Erythroblast (primary cell): ENCODE measurements around the gene KRT36.

Experiments
- GATA1 ChIP-seq: IDR thresholded peaks from 2 replicates; pipeline ENCODE4 v1.6.1; 2011; ENCODE audit warnings: low read depth, mild to moderate bottlenecking, control low read depth, low read length, moderate library complexity
- POLR2A ChIP-seq: IDR thresholded peaks from 2 replicates; pipeline ENCODE4 v1.6.1; 2011; ENCODE audit warnings: mild to moderate bottlenecking, low read length

DNA sequence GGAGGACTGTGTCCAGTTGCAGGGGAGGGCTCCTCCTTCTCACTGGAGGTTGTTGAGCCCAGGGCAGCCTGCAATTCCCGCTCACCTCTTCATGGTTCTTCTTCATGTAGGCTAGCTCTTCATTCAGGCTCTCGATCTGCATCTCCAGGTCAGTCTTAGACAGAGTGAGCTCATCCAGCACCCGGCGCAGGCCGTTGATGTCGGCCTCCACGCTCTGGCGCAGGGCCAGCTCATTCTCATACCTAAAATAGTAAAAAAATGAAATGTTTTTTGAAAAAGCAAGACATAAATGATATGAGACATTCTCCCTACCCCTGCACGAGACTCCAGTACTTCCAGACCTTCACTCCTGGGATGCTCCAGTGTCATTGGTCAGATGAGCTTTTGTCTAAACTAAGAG is 13.5 kb upstream of the KRT36 start:
- no peak for TF ChIP-seq POLR2A
- TF ChIP-seq GATA1, result no peak
